Activated T-helper 1 cell treated with anti-CD3 and anti-CD28 coated beads, Interleukin-2, amount 50 U/mL, for 16 hours (primary cell): ENCODE measurements around the gene CACNA1D.

Experiments used
- DNase-seq, 2 donors: peaks; one replicate each; pipeline ENCODE4 v3.0.0-alpha.2; 2020; ENCODE audit warnings: low read depth in 1 of 2, low spot score in 1 of 2

The CACNA1D gene

DNA sequence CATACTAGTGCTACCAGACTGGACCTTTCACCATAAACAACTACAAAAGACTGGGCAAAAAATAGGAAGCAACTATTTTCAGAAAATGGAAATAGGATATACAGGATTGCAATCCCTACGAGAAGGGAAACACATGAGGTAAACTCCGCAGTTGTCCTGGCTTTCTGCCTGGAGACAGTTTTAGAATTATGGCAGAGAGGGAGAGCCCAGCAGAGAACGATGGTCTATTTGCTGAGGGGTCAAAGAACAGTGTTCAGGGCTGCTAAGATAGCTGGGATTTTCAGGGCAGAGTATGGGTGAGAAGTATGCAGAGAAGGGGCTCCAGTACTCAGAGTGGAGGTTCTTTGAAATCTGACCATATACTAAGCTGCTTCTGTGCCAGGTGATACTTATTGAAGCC is 188.4 kb downstream of the CACNA1D start:
- no peak for DNase-seq

- DNase-seq = no peak
These were observed 193.7 kb downstream of the CACNA1D start for GRCh38 chr3:53688066-53688465.

GRCh38 chr3:53688989-53689388 is 194.6 kb downstream of the CACNA1D start:
- no peak for DNase-seq

GRCh38 chr3:53689681-53690080 is 195.3 kb downstream of the CACNA1D start:
- DNase-seq = no peak

GRCh38 chr3:53690521-53690920 is 196.1 kb downstream of the CACNA1D start:
- no peak for DNase-seq

DNA sequence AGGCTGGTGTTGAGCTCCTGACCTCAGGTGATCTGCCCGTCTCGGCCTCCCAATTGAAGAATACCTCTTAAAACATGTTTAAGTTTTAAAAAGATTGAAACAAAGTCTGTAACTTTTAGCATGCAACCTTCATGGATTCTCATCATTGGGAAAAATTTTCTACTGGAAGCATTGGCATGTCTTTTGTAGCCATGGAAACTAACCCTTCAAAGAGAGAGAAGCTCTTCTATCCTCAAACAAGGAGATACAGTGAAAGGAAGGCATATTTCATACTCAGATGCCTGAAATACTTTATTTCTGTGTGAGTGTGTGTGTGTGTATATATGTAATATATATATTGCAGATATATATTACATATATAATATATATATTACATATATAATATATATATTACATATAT is 196.9 kb downstream of the CACNA1D start:
- DNase-seq = no peak

GRCh38 chr3:53691885-53692284 is 197.5 kb downstream of the CACNA1D start:
- no peak for DNase-seq

DNA sequence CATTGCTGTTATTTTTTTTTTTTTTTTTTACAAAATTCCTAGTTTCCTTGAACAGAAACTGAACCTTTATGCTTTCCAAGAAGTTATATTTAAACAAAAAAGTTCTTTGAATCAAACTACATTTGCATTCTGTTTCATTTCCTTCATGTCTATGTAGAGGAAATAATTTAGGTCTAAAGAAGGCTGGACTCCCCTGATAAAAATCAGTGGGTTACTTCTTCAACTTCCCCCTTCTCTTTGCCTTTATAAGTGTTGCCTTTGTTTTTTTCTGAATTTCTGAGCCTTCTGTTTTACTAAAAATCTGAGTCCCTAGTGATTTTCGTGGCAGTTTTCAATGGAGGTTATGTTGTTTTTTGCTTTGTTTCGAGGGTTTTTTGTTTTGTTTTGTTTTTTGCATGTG is 199.0 kb downstream of the CACNA1D start:
- DNase-seq = no peak

DNA sequence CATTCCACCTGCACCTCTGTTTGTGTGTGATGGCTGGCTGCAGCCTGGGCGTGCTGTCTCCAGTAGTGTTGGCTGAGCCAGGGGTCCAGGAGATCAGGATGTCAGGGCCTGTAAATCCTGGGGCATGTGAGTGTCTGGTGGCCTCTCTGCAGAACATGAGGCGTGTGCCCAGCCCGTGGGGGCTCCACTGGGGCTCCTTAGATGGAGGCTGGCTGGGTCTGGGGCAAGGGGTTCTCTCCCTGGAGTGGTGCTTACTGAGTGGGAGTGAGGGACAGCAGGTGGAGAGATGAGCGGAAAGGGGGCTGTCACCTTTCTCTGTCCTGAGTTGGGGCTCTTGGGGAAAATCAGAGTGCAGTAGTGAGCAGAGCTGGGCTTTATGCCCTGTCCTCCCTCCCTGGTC is 199.6 kb downstream of the CACNA1D start:
- DNase-seq = no peak

DNA sequence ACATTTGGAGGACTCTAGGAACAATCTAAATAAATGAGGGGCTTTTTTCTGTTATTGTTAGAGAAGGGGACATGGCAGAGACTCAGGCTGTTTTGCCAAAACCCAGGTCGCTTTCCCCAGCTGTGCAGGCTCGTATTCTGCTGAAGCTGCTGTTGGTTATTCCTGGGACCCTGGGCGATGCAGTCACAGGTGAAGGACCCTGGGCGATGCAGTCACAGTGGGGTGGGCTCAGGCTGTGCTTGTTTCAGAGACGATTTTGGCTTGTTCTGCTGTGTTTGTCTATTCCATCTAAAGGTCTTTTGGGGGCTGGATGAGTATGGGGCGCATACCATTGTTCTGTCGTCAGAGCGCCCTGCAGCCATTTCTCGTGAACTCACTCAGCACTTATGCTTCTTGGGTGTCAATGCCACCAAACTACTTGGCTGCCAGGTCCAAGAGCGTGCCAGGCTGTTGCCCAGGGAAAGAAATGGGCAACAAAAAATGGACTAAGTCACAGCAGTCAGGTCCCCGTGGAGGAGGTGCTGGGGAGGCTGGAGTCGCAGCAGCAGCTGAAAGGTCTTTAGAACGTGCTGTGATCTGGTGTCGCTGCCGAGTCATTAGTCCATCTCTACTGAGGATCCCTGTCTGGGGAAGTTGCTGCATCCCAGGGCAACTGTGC is 200.4 kb downstream of the CACNA1D start:
- no peak for DNase-seq

GRCh38 chr3:53695324-53695690 is 200.9 kb downstream of the CACNA1D start:
- DNase-seq = no peak

GRCh38 chr3:53696401-53697172 is 202.2 kb downstream of the CACNA1D start:
- DNase-seq = no peak

DNA sequence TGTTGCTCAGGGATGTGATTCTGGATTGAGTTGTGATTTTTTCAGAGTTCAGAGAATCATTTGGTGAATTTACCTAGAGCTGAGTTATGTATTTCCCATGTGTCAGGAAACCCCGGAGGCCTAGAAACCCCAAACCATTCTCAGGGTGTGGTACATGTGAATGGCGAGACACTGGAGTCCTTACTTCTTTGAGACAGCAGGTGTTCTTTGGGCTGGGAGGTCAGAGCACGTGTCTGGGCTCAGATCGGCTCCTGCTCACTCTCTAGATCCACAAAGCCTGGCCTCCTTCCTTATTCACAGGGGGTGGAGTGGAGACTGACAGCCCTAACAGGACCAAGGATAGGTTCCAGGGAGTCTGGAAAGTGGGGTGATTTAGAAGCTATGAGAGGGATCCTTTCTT is 206.0 kb downstream of the CACNA1D start:
- DNase-seq = no peak

GRCh38 chr3:53702776-53703530 is 208.5 kb downstream of the CACNA1D start:
- DNase-seq = no peak

DNA sequence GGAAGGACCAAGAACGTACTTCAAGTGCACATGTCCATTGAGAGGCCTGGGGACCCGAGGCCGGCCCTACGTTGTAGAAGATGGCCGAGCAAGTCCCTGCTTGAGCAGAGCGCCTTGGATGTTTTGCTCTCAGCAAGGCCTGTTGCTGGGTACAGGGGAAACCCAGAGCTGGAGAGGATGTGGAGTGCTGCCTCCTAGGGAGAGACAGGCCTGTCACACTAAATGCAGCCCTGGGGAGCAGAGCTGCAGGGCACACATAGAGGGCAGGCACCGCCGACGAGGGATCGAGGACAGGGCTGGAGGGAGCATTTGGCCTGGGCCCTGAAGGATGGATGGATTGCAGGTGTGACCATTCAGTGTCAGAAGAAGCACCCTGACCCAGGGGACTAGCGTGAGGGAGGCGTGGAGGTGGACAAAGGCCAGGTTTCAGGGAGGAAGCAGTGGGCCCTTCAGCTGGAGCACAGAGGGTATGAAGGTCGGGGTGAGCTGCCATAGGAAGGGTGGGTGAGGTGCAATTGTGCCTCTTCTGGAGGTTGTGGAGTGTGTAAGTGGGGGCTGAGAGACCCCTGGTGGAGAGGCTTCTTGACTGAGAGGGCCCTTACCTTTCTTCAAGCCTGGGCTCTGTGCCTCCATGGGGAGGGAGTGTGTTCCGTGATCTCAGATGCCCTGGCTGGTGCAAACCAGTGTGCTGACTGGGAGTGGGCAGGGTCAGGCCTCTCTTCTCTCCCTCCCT is 209.4 kb downstream of the CACNA1D start:
- DNase-seq = no peak

GRCh38 chr3:53704363-53704725 is 209.9 kb downstream of the CACNA1D start:
- no peak for DNase-seq

DNA sequence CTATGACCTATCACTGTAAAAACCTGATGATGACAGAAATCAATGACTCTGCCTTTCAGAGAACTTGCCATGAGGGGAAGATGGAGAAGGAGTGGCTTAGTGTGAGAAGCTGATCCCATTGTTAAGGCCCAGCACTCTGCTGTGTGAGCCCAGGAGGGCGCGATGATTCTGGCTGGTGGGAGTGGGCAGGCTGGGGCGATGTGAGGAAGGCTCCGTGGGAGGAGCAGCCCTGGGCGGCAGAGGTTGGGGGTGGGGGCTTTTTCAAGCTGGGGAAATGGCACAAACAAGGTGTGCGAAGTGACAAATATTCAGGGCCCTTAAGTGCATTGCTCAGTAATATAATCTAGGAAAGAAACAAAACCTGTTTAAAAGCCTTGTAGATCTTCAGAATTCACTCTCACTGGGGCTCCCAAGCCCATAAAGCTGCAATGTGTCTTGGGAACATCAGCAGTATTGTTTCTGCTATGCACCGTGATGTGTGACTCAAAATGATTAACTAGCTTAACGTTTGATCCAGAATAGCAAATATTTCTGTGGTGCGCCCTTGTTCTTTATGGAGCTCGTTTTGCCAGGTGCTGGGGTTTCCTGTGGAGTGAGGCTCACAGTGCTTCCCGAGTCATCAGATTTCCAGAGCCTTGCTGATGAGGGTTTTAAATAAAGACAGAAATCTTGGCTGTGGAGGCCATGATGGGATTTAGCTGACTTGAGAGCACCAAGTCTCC is 210.8 kb downstream of the CACNA1D start:
- no peak for DNase-seq

GRCh38 chr3:53705774-53706173 is 211.4 kb downstream of the CACNA1D start:
- DNase-seq = no peak

GRCh38 chr3:53707222-53707621 is 212.8 kb downstream of the CACNA1D start:
- DNase-seq = no peak

DNA sequence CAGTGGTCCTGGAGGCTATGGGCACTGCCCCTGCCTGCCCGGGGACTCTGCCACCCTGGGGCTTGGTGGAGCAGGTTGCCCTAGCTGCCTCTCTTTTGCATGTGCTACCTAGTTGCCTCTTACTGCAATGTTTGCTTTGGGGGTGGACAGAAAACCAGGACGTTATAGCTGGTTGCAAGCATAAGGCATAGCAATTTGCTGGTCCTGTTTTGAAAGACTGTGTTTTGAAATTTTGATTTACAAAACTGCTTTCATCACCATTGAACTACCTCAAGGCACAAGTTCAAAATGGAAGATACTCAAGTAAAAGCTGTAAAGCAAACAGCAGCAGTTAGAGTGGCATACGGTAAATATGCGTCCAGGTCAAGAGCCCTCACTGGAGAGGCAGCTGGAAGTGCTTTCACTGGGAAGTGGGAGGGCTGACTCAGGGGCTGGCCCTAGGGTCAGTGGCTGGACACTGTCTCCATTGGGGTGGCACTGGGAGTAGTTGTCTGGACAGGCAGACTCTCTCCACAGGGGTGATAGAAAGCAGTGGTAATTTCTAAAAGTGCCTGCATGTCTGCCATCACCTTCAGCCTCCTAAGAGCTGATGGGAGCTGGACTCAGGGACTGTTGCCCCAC is 213.7 kb downstream of the CACNA1D start:
- no peak for DNase-seq
